SK-N-MC (cell line): ENCODE measurements around the gene RNF121.

Experiments used
- EZH2 ChIP-seq: fragments of 200-600 bp; sonication (generic); IDR thresholded peaks from one replicate; pipeline ENCODE4 v1.6.1; 2017; ENCODE audit warnings: antibody characterized with exemption
- POLR2AphosphoS5 ChIP-seq: IDR thresholded peaks from 2 replicates; pipeline ENCODE4 v1.6.1; 2012; ENCODE audit warnings: mild to moderate bottlenecking, low read depth, low read length, borderline replicate concordance

GRCh38 chr11:72015511-72016061, 86.7 kb downstream of the RNF121 start:
- TF ChIP-seq POLR2AphosphoS5 (no peak), EZH2 (no peak)
